NCI-H345 (cell line): ENCODE results near the gene PLCB1.

Experiments
- DNase-seq: peaks from one replicate; lab custom pipeline; 2025; lab: John Stamatoyannopoulos, UW

PLCB1 gene

DNA sequence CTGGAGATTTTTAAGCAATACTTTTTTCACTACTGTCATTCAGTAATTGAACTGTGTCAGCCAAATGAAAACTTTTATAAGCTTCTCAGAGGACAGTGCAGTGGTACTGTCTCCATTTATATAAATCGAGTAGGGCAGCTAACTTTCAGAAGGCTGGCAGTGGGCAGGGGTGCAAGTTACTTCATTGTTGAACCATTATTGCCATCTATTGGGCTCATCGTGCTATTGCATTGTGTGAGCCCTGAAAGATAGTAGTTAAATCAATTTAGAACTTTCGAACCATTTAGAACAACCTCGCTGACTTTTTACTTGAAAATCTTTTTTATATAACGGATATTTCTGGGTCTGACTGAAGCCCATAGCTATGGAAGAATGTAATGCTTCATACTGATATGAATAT lies 589.0 kb downstream of the PLCB1 start:
- peak; percentile 68 for DNase-seq

DNA sequence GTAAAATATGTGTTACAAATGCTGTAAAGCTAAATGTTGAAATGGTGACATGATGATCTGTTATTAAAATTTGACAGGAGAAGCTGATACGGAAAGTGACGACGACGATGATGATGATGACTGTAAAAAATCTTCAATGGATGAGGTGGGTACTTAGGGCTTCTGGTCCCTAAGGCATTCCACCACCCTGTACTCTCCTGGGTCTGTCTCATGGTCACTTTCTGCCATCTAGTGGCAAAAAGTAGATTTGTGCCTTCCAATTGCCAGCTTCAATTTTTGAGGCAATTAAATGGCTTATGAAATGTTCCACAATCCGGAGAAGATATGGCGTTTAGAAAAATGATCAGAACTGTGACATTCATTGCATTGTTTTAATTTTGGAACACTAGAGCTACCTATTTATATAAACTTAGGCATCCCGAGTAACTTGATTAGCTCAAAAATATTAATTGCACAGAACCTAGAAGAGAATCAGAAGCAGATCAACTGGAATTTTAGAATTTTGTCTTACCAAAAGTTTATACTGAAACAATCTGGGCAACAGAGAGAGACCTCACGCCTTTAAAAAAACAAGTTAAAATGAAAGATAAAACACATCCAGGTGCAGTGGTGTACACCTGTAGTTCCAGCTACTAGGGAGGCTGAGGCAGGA lies 590.3 kb downstream of the PLCB1 start:
- peak; percentile 80 for DNase-seq

DNA sequence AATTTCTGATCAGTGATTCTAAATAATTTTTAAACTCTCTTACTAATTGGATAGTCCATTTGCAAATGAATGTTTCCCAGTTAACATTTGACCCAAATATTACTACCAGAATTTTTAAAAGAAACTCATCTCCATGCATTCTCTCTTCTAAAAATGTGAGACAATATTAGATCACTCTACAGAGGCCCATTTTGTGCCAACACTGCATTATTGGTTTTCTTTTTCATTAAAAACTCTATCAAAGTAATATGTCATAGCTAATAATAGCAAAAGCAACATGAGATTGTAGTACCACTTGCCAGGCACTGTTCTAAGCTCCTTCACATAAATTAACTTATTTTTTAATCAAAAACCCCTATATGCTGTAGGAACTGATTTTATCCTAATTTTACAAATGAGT lies 591.2 kb downstream of the PLCB1 start:
- no peak for DNase-seq

DNA sequence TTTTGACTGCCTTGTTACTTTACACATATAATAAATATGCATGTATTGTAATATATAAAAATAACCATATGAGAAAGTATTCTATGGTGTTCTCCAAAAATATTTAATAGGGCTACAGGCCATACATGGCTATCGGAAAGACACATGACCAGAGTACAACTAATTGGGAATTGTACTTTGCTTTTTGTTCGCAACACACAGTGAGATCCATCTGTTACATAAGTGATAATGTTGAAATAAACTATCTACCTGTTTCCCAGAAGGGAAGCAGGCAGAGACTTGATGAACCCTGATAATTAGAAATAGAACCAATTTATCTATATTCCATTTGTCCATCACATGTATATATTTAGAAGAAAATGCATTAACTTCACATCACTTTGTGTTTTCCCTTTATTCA lies 592.8 kb downstream of the PLCB1 start:
- no peak for DNase-seq

DNA sequence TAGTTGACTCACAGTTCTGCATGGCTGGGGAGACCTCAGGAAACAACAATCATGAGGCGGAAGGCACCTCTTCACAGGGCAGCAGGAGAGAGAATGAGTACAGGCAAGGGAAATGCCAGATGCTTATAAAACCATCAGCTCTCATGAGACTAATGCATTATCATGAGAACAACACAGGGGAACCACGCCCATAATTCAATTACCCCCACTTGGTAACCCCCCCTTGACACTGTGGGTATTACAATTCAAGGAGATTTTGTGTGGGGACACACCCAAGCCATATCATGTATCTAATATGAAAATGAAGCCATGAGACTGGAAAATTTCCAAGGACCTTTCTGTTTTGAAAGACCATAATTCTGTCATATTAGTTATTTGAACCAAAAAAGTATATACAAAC lies 594.4 kb downstream of the PLCB1 start:
- no peak for DNase-seq

DNA sequence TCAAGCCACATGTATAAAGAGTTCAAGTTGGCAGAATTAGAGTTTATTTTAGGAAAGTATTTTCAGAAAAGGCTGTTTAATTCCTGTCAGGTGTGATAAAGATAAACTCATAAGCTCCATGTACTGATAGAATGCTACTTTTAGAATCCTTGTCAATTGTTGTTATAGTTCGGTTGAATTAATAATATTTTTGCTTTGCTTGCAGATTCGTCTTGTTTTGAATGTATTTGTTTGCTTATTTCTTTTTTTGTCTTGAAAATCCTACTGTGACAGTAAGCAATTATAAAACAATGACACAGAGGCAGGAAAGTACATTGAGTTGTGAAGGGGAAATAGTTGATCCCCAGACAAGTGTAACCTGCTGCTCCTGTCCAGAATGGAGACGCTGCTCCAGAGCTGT lies 602.9 kb downstream of the PLCB1 start:
- DNase-seq = no peak

DNA sequence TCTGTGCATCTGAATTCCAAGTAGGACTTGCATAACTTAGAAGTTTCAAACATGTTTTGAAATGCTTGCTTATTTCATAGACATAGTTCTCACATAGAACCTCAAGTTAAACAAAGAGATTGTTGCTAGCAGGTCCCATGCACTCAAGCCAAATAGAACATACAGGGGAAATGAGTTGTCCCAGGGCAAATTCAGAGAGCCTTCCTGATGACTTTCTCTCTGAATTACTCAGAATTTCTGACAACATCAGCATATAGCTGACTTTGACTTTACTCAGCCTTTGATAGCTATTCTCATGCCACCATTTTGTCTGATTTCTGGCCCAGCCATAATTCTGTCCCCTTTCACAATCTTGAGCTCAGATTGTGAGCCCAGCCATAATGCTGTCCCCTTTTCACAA lies 603.6 kb downstream of the PLCB1 start:
- DNase-seq = no peak

DNA sequence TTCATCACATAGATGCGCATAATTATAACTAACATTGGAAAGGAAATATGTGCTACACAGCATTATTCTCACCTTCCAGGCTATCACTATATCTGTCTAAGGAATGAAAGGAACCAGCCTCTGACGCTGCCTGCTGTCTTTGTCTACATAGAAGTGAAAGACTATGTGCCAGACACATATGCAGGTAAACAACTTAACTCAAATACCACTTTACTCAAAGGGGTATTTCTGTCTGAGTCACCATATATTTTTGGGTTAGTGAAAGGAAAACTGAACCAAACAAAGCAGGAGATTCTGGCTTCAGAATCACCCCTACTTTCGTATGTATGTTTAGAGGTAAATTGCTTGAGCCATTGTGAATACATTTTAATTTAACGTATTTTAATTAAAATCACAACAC lies 608.2 kb downstream of the PLCB1 start:
- no peak for DNase-seq

DNA sequence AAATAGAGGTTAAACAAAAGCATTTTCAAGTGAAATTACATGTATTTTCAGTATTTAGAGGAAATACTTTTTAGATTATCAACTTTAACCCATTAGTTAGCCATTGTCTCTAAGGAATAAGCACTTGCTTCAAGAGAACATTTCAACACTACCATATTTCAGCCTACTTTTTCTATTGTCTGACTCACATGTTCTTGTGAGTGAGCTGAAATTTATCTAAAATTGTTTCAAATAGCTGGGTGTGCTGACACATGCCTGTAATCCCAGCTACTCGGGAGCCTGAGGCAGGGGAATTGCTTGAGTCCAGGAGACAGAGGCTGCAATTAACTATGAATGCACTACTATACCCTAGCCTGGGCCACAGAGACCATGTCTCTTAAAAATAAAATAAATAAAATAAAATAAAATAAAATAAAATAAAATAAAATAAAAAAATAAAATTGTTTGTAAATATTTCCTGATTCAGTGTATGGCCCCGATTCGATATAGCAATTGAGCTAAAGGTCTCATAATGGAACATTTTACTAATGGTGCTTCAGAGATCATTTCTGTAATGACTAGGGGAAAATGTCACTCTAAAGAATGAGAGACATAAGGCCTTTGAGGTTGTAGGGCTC lies 612.3 kb downstream of the PLCB1 start:
- DNase-seq = no peak

DNA sequence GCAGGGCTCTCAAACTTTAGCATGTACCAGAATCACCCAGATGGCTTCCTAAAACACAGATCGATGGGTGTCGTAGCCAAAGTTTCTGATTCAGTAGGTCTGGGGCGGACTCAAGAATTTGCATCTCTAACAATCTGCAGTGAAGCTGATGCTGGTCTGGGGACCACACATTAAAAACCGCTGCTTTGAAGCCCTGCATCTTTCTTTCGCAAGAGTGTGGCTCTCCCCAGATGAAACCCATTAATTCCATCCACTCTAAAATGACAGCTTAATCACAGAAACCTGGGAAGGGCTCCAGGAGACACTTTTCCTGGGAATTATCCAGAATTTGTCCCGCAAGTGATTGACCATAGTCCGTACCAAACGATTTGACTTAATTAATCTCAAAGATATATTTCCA lies 617.0 kb downstream of the PLCB1 start:
- DNase-seq = no peak

DNA sequence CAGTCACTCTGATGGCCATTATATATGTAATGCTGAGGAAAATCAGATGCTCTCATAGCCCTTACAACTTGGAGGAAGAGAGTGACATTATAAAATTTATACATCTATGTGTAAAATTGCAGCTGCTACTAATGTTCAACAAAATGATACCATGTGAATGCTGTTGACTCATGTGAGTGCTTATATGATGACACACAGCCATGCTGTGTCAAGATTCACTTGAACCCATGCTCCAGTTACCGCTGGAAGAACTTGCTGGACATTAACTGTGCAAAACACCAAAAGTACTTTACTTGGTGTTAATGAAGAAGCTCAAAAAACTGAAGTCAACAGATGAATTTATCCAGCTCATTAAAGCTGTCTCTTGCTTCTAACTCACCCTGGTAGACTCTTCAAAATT lies 617.9 kb downstream of the PLCB1 start:
- DNase-seq = no peak

DNA sequence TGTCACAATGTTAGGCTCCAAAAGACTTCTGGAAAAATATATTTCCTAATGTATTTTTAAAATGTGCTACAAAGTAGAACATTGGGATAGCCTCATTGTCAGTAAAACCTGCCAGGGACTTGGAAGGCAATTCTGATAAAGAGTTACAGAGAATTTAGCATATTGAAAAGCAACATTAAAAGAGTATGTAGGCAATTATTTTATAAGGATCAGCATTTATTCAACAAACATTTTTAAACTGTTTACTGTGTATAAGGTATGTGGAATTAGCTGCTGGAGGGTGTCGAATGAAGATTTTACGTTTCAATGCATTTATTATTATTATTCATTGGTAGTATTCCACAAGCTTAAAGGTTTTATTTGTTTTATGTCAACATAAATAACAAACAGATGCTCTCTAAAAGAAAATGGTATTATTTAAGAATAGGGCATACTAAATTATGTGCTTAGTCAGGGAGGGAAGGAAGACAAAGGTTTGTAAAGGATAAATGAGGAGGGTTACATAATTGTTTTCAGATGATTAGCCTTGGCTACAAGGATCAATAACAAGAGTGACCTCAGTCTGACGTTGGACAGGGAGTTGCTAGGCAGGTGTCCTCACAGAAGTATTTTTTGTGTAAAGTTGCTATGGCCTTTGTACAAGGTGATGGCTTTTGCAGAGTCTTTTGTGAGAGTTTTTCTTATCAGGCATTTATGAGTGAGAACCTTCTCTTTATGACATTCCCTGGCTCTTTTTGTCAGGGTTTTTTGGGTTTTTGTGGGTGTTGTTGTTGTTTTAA lies 623.5 kb downstream of the PLCB1 start:
- DNase-seq = no peak

DNA sequence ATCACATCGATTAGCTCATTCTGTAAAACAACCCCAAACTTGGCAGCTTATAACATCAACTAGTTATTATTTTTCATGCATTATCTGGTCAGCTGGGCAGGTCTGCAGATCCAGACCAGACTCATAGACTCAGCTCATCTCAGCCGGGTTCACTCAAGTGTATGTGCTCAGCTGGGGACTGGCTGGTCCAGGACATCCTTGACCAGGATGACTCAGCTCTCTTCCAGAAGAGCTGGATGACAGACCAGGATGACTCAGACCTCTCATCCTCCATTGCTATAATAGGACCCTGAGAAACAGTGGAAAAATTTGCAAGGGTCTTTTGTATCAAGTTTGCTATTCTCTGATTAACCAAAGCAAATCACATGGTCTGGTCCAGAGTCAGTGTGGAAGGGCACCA lies 624.3 kb downstream of the PLCB1 start:
- DNase-seq = no peak

DNA sequence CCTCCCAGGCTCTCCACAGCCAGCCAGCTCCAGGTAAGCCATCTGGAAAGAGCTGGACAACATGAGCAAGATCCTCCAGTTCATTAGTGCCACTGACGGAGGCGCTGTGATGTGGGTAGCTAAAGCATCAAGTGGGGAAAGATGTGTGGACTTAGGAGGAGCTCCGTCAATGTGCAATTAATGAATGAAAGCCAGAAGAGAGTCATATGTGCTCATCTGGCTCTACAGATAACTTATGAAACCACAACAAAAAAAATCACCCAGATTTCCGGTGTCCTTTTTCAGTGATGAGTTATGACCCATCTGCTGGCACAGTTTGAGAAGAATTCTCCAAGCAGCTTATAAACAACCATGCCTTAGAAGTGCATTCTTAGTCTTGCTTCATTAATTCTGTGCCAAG lies 625.1 kb downstream of the PLCB1 start:
- no peak for DNase-seq

DNA sequence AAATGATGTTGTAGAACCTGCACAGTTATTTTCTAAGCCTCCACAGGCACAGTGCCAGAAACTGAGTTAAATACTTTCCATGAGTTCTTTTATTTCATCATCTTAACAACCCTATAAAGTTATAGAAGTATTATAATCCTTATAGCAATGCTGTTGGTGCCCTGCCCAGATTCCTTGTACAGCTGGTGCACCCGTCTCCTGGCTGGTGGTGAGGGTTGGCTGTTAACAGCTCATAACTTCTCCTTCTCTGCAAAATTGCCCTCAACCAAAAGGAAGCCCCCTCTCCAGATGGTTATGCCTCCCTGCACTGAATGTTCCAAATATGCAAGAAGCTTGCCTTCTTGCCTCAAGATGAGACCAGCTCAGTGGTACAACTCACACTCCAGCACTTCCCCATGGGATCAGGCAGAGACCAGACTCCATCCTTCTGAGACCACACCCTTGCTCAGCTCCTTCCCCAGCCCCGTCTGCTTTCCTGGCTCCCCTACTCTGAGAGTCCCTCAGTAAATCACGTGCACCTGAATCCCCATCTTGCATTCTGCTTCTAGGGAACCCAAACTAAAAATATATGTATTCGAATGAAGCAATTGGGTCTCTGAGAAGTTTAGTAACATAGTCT lies 632.4 kb downstream of the PLCB1 start:
- DNase-seq = no peak

DNA sequence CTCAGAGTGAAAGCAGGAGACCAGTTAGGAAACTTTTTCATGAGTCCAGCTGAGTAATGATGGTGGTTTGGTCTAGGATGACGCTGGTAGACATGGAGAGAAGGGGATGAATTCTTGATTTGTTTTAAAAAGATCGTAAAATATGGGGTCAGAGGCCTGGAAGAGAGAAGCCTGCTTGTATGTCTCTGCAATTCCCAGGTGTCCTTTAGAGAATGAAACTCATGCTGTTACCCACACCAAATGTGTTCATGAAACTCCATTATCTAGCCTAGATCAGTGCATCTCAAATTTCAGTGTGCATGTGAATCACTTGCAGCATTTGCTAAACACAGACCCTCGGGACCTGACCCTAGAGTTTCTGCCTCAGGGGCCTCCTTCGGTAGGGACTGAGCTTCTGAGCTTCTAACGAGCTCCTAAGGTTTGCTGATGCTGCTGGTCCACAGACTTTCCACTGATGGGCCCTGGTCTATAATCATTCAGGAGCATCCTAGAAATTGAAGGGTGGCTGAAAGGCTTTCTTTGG lies 634.9 kb downstream of the PLCB1 start:
- DNase-seq = no peak

DNA sequence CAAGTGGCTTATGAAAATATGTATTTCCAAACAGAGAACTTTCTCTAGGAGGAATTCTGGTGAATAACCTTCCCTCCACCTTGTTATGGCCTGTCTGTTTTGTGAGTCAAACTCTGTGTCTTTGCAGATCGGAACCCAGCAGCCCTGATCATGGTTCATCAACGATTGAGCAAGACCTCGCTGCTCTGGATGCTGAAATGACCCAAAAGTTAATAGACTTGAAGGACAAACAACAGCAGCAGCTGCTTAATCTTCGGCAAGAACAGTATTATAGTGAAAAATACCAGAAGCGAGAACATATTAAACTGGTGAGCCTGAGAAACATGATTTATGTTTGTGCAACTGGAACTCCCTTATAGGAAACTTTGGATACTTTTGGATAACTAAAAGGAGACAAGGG lies 642.3 kb downstream of the PLCB1 start:
- no peak for DNase-seq

DNA sequence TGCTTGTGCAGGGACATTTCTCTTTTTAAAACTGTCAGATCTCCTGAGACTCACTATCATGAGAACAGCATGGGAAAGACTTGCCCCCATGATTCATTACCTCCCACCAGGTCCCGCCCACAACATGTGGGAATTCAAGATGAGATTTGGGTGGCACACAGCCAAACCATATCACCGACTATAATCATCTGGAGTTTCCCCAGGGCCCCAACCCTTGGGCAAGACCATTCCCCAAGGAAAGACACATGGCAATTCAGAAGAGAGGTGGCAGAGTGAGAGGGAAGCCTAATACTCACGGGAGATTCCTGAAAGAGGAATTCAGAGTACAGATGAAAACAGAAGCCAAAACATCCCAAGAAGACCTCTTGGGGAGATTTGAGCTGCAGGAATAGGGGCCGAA lies 645.8 kb downstream of the PLCB1 start:
- no peak for DNase-seq

DNA sequence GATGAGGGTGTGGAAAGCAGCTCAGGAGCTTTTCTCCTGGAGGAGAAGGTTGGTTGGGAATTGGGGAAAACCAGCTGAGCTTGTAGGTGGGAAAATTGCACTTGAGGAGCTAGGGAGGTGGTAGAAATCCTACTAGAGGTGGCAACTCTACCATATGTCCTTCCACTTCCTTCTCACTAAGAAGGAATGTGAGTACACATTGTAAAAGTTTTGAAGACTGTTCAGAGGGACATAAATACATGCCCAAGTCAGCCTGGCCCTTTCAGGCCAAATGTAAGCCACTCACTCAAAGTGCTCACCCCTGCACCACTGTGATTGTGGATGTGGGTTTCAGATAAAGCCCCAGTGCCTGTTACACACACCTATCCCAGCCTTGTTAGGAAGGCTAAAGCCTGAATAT lies 646.3 kb downstream of the PLCB1 start:
- no peak for DNase-seq

DNA sequence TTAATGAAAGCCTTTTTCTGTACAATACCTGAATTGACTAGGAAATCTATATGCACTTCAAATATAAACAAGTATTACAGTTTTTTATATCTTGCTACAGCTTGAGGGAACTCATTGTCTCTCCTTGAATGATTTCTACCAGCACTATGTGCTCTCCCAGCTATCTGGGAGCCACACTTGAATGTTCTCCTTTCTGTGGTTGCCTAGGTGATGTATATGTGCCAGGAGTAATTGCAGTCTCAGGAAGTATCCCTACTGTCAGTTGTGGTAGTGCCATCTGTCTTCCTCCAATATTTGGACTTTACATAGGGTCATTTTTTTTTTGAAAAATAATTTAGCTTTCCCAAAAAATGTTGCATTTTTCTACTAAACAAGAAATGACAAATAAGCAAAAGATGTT lies 648.8 kb downstream of the PLCB1 start:
- DNase-seq = no peak

DNA sequence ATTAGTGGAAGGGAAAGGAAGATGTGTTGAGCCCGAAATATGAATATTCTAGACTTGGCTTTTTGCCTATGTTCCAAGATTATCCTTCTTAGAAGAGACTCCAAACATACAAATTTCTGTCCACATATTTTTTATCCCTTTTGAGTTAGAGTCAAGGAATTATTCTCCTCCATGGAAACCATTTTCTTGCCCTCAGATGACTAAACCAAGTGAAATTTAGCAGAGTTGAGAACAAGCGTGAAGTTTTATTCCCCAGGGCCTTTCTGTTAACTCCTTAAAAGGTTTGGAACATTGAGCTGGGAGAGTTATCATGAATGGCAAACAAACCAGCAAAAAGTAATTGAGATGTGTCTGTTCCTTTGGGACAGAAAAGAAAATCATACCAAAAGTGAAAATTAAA lies 650.7 kb downstream of the PLCB1 start:
- DNase-seq = no peak

DNA sequence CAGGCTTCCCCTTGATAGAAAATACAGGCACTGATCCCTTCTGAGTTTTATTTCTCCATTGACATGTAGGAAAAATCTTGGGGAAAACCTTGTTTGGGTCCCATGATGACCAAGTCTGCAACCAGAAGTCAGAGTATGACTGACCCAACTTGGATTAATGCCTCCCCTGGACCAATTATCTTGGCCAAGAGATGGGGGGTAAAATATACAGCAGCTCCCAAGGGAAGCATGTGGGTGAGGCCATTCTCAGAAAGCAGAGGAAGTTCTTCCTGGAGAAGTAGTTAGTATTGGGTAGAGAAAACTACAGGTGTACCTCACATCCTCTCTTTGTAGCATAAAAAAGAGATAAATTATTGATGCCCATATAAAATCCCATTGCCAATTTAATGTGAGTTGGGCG lies 651.7 kb downstream of the PLCB1 start:
- DNase-seq = no peak

DNA sequence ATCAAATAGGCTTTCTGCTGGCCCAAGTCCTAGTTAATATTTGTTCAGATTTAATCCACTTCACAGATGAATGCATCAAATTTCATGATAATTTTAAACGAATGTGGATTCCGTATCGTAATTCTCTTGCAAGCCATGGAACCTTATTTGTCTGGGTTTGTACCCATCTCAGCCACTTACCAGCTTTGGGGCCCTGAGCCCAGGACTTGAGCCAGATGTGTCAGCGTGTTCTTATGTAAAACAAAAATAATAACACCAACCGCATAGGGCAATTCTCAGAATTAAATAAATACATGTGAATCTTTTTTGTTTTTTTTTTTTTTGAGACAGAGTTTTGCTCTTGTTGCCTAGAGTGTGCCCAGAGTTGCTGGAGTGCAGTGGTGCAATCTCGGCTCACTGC lies 654.3 kb downstream of the PLCB1 start:
- no peak for DNase-seq
